CD4-positive, alpha-beta T cell (primary cell): Measurements from ENCODE around the gene SLC8A2. TPM values are rescaled to one million over a fixed set of nuclear protein-coding genes. Genes with fewer than 3 reads are reported as not detected.

Experiments
- ATAC-seq: fragments of 200-7000 bp; cut with Tn5 transposase; one replicate; pipeline ENCODE4 v1.10.0; 2022; ENCODE audit warnings: mild to moderate bottlenecking; ENCODE audit not compliant: poor library complexity
- CTCF ChIA-PET: fragments of 350-600 bp; sonication (Branson Sonifier 250); formaldehyde crosslinking; loops from one replicate; lab custom pipeline; 2021; ENCODE audit warnings: antibody characterized with exemption, inconsistent platforms; lab: Charles Lee
- POLR2A ChIA-PET: fragments of 350-600 bp; sonication (Branson Sonifier 250); formaldehyde crosslinking; loops from one replicate; lab custom pipeline; 2021; ENCODE audit warnings: antibody characterized with exemption, inconsistent platforms; lab: Charles Lee
- DNase-seq, 14 experiments: peaks; one replicate each; pipeline ENCODE4 v3.0.0-alpha.2; 2013 to 2020; ENCODE audit warnings: mixed read lengths in 2 of 14
- H3K27ac ChIP-seq, 2 donors: one replicate each; pipeline versions ENCODE4 v1.5.1 to v1.7.0; 2013; ENCODE audit warnings: low read length in 2 of 2, low read depth in 1 of 2, mild to moderate bottlenecking in 1 of 2
- H3K27me3 ChIP-seq, 2 experiments: 1 replicate in 1 of 2; 2 replicates in 1 of 2; pipeline versions ENCODE4 v1.6.1 to v1.7.0; 2013; ENCODE audit warnings: low read length in 2 of 2, control low read depth in 1 of 2, mild to moderate bottlenecking in 1 of 2, moderate library complexity in 1 of 2; ENCODE audit not compliant: insufficient read depth in 2 of 2, control insufficient read depth in 1 of 2
- H3K36me3 ChIP-seq: one replicate; pipeline ENCODE4 v1.6.1; 2013; ENCODE audit warnings: low read length, control low read depth; ENCODE audit not compliant: insufficient read depth
- H3K4me1 ChIP-seq: one replicate; pipeline ENCODE4 v1.6.1; 2013; ENCODE audit warnings: low read length, control low read depth; ENCODE audit not compliant: insufficient read depth
- H3K4me3 ChIP-seq: one replicate; pipeline ENCODE4 v1.5.1; 2013; ENCODE audit warnings: mild to moderate bottlenecking, low read length, moderate library complexity
- H3K9me3 ChIP-seq, 2 experiments: 1 replicate in 1 of 2; 2 replicates in 1 of 2; pipeline versions ENCODE4 v1.6.1 to v1.7.0; 2013; ENCODE audit warnings: low read length in 2 of 2, mild to moderate bottlenecking in 2 of 2, control low read depth in 1 of 2, moderate library complexity in 1 of 2; ENCODE audit not compliant: control insufficient read depth in 1 of 2, insufficient read depth in 1 of 2
- H3K27ac Mint-ChIP-seq: one replicate; pipeline ENCODE4 v1.8.0; 2020; ENCODE audit warnings: mixed read lengths
- H3K27me3 Mint-ChIP-seq: one replicate; pipeline ENCODE4 v1.8.0; 2021; ENCODE audit warnings: mixed read lengths
- H3K36me3 Mint-ChIP-seq: one replicate; pipeline ENCODE4 v1.8.0; 2021; ENCODE audit warnings: low read depth, mixed read lengths
- H3K4me1 Mint-ChIP-seq: one replicate; pipeline ENCODE4 v1.8.0; 2021; ENCODE audit warnings: low read depth, mixed read lengths
- H3K4me3 Mint-ChIP-seq: one replicate; pipeline ENCODE4 v1.8.0; 2020; ENCODE audit warnings: mild to moderate bottlenecking, mixed read lengths
- H3K9me3 Mint-ChIP-seq: one replicate; pipeline ENCODE4 v1.8.0; 2020; ENCODE audit warnings: mixed read lengths
- CTCF ChIP-seq: fragments of 200-600 bp; IDR thresholded peaks from one replicate; pipeline ENCODE4 v1.8.0; 2022; ENCODE audit warnings: antibody characterized with exemption, mild to moderate bottlenecking
- intact Hi-C, 2 experiments: fragments of 100-400 bp; cut with DNase I in 1 of 2; cut with micrococcal nuclease in 1 of 2; formaldehyde crosslinking; loops; one replicate each; pipeline versions ENCODE4 v1.15.1 to v1.9.0; 2023 to 2025; cut with DNase I, micrococcal nuclease
- polyA plus RNA-seq, 2 donors: library from polyadenylated mRNA; unstranded; fragments of 120-200 nt; gene quantifications; one replicate each; pipeline ENCODE4 v1.2.1, GENCODE V29; 2013
- total RNA-seq, 174 experiments: library from RNA in 2 of 174; stranded (reverse) in 2 of 174; gene quantifications; one replicate each; pipeline ENCODE4 v1.2.3 and lab custom pipeline; 2021 to 2026

Gene SLC8A2
- total RNA-seq (not detected), total RNA-seq (lab: John Stamatoyannopoulos, UW) (0 to 0.61 (median 0) reads per million in 172 experiments)
- not detected for polyA plus RNA-seq (2013, experiment 1 of 2)
- polyA plus RNA-seq (2013, experiment 2 of 2): 0.01 TPM

- peaks cover 13% of the 10 kb centered on the region for H3K4me1 ChIP-seq
- peaks cover 56 to 58% of the 10 kb centered on the region in 2 experiments for H3K27me3 ChIP-seq
- ATAC-seq: peak; percentile 93
- Mint-ChIP-seq H3K9me3 (no peaks in the 10 kb centered on the region), H3K27ac (peak within 1 kb of the TSS; percentile 49), H3K4me3 (peak within 1 kb of the TSS; percentile 13), H3K4me1 (peaks cover 17% of the 10 kb centered on the region), H3K27me3 (peaks cover 64% of the 10 kb centered on the region), H3K36me3 (no peaks in the 10 kb centered on the region)
- H3K4me3 ChIP-seq: no peak within 1 kb of the TSS
- no peak within 1 kb of the TSS for H3K27ac ChIP-seq
- intact Hi-C loops: no loop called here
- DNase-seq: peak; percentile 37 to 87 (median 59)
- H3K36me3 ChIP-seq: no peaks in the 10 kb centered on the region
- TF ChIP-seq CTCF: no peak
- peaks cover 0 to 34% of the 10 kb centered on the region in 2 experiments for H3K9me3 ChIP-seq
- POLR2A ChIA-PET: no interaction called here
- CTCF ChIA-PET: no interaction called here
Observed at GRCh38 chr19:47471733-47472457, at the start of gene SLC8A2. Gene SLC8A2 (minus strand): TSS chr19:47471893. CDS start chr19:47466403, 5,490 bp downstream.

- Histone ChIP-seq H3K4me1 (peaks cover 35% of the 10 kb centered on the region), H3K27ac (no peak overlapping the region), H3K4me3 (no peak overlapping the region), H3K27me3 (peaks cover 2 to 3% of the 10 kb centered on the region in 2 experiments), H3K36me3 (no peaks in the 10 kb centered on the region), H3K9me3 (no peaks in the 10 kb centered on the region)
- H3K36me3 Mint-ChIP-seq: no peaks in the 10 kb centered on the region
- peaks cover 36% of the 10 kb centered on the region for H3K4me1 Mint-ChIP-seq
- no peak for TF ChIP-seq CTCF
- intact Hi-C loops: no loop called here
- peaks cover 8% of the 10 kb centered on the region for H3K27me3 Mint-ChIP-seq
- no peaks in the 10 kb centered on the region for H3K9me3 Mint-ChIP-seq
- no peak overlapping the region for H3K4me3 Mint-ChIP-seq
- no peak for ATAC-seq
- POLR2A ChIA-PET: no interaction called here
- CTCF ChIA-PET: interaction anchor here (1.3 kb wide), 1 partner anchor 84 kb away, joined by 5 read pairs; no protein-coding TSS in a partner anchor
- DNase-seq: no peak
- no peak overlapping the region for H3K27ac Mint-ChIP-seq
Observed at GRCh38 chr19:47520839-47521238, 49.1 kb upstream of the SLC8A2 start.

- peaks cover 8% of the 10 kb centered on the region for H3K27me3 Mint-ChIP-seq
- DNase-seq: no peak
- Histone ChIP-seq H3K4me1 (peaks cover 39% of the 10 kb centered on the region), H3K27me3 (peaks cover 2 to 3% of the 10 kb centered on the region in 2 experiments), H3K9me3 (no peaks in the 10 kb centered on the region), H3K27ac (no peak overlapping the region), H3K36me3 (no peaks in the 10 kb centered on the region), H3K4me3 (no peak overlapping the region)
- POLR2A ChIA-PET: no interaction called here
- H3K4me1 Mint-ChIP-seq: peaks cover 41% of the 10 kb centered on the region
- H3K36me3 Mint-ChIP-seq: peaks cover 2% of the 10 kb centered on the region
- TF ChIP-seq CTCF: no peak
- no peak for ATAC-seq
- no peaks in the 10 kb centered on the region for H3K9me3 Mint-ChIP-seq
- CTCF ChIA-PET: interaction anchor here (1.3 kb wide), 1 partner anchor 84 kb away, joined by 5 read pairs; no protein-coding TSS in a partner anchor
- no peak overlapping the region for H3K4me3 Mint-ChIP-seq
- no peak overlapping the region for H3K27ac Mint-ChIP-seq
- intact Hi-C loops: no loop called here
Observed at GRCh38 chr19:47520343-47520806, 48.7 kb upstream of the SLC8A2 start.
